ENCODE measurements around the gene FAF1. TPM values are rescaled to one million over a fixed set of nuclear protein-coding genes. Genes with fewer than 3 reads are reported as not detected.

The FAF1 gene
- total RNA-seq, 1 donor from 2014 or later = 67.5 TPM

DNA sequence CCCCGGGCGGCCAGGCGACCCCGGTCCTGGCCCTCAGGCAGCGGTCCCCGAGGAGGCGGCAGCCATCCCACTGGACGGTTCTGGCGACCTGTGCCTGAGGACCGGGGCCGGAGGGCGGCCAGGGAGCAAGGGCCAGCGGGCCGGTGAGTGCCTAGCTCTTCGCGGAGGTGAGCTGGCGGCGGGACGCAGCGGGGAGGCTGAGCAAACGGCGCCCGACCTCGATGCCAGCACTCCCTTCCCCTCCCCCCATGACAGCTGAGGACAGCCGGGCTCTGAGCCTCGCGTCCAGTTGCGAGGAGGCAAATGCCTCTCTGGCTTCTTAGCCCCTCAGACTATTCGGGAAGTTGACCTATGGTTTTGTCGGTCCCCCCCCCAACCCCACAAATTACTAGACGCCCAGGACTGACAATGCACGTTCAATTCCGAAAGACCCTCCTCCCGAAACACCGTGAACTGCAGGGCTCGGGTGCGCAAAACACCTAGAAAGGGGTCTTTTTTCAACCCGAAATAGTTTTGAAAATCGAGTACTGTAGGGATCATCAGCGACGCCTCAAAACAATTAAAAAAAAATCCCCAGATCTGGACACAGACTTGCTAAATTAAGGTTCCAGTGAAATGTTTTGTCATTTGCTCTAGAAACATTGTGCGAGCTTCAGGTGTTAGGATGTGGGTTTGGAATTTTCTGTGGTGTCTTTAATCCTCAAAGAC, 18.2 kb upstream of the FAF1 start:
- intact Hi-C loops (cut with micrococcal nuclease) = loop anchor here (5.0 to 10.0 kb wide), 3 partner anchors 203 to 754 kb away; no protein-coding TSS in a partner anchor

DNA sequence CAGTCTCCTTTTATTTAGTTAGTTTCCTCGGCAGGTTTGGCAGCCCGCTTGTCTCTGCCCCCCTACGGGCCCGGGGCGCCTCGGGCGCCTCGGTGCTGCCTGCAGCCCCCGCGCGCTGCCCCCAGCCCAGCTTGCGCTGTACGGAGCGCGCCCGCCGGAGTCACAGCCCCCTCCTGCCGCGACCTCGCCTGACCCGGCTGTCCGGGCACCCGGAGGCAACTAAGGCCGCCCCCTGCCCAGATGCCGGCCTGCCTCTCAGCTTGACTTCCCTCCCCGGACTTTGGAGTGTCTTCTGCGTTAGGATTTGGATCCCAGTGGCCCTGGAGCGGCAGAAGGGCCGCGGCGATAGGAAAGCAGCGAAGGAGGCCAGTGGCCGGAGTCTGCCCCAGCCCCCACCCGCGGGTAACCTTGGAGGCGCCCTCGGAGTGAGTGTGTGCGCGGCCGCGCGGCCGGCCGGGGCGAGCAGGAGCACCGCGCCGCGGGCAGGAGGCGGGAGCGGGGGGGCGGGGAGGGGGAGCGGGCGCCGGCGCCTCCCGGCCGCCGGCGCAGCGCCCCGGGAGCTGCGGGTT, 17.6 kb upstream of the FAF1 start:
- intact Hi-C loops (cut with micrococcal nuclease) = loop anchor here (1.0 to 10.0 kb wide), 5 partner anchors 9 to 755 kb away; partner anchors contain the start of gene FAF1

DNA sequence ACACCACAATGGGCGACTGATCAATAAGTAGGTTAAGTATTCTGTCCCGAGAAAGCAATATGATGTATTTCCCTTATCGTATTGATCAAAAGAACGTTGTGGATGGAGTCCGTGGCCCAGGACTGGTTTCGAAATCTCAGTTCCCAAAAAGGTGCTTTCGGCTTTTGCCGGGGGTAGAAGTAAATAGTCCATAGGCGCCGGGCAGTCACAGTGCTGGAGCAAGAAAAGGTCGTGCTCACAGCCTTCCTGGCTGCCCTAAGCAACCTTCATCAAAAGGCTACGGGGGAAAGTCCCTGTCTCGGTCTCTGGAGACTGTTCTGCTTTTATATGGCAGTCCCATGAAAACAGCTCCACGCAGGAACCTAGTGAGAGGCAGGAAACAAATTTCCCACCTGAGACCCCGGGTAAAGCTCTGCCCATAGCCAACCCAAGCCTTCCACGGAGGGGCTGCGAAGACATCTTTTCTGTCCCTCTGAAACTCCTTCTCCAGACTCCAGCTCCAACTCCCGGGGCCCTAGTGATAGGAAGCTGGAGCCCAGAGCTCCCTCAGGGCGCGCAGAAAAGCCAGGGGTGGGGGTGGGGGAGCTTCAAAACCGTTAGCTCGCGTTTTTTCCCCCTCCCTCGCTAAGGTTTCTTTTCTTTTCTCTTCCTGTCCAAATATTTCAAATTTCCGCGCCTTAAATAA, 17.0 kb upstream of the FAF1 start:
- intact Hi-C loops (cut with micrococcal nuclease) = loop anchor here (1.0 to 10.0 kb wide), 5 partner anchors 9 to 755 kb away; partner anchors contain the start of gene FAF1

DNA sequence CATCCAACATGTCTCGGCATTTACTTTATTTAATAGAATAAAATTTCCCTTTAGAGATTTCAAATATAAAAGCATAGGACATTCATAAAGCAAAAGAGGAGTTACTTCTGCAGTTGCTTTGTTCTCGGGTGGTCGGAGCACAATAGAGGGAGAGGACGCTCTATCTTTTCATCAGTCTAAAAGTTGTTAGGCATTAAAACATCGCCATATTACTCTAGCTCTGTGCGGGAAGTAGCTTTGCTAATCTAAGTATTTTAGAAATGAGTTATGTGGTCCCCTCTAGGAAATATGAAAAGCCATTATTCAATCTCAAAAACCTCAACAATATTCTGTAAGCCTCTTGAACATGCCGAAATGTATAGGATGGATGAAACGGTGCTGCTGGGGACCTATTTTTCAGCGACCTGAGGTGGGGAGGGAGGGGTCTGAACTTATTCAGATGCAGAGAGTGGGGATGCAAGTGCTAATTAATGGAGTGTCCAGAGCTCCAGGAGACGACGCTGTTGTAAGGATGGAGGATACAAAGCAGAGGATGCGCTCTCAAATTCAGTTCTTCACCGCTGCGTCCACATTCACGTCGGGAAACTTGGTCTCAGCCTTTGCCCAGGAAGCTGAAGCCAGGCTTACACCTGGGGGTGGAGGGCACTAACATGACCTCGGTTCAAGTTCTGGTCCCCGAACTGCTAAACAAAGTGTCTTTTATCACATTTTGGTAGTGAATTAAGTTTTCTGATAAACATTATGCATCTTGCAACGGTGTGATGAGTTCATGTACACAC, 16.2 kb upstream of the FAF1 start:
- intact Hi-C loops (cut with micrococcal nuclease) = loop anchor here (5.0 to 10.0 kb wide), 3 partner anchors 201 to 756 kb away; no protein-coding TSS in a partner anchor

DNA sequence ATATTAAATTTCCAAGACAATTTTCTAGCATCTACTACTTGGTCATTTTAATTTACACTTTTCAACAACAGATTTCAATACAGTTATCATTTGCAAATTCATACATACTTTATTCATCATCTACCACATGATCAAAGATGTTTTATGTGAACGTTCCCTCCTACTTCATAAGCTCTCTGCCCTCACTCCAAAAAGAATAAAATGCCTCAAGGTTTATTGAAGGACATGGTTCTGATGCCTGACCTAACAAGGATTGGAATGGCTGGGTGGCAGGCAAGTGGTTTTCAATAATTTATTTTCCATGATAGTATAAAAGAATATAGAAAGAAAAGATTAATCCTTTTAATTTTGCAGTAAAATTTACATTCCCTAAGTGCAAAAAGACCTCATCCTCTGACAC, 15.4 kb upstream of the FAF1 start:
- intact Hi-C loops (cut with micrococcal nuclease) = loop anchor here (5.0 to 10.0 kb wide), 3 partner anchors 201 to 757 kb away; no protein-coding TSS in a partner anchor

DNA sequence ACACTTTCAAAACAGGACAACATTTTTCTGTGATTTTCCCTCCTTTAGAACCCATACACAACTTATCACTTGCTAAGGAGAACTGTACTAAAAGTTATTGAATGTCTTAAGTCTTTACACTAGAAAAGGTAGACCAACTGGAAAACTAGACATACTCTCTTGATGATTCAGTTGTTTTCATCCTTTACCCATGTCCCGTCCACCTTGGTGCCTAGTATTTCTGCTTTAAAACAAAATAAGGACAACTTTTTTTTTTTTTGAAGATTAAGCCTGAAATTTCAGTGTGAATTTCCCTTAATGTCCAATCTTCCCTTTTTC, 14.5 kb upstream of the FAF1 start:
- intact Hi-C loops (cut with micrococcal nuclease) = loop anchor here (10.0 kb wide), 2 partner anchors 200 to 460 kb away; no protein-coding TSS in a partner anchor

DNA sequence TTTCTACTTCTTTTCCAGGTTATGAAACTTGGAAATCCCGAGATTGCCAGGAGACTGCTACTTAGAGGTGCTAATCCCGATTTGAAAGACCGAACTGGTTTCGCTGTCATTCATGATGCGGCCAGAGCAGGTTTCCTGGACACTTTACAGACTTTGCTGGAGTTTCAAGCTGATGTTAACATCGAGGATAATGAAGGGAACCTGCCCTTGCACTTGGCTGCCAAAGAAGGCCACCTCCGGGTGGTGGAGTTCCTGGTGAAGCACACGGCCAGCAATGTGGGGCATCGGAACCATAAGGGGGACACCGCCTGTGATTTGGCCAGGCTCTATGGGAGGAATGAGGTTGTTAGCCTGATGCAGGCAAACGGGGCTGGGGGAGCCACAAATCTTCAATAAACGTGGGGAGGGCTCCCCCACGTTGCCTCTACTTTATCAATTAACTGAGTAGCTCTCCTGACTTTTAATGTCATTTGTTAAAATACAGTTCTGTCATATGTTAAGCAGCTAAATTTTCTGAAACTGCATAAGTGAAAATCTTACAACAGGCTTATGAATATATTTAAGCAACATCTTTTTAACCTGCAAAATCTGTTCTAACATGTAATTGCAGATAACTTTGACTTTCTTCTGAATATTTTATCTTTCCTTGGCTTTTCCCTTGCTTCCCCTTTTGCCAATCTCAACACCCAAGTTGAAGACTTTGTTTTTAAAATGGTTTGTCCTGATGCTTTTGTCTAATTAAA, 14.0 kb upstream of the FAF1 start:
- intact Hi-C loops (cut with micrococcal nuclease) = loop anchor here (10.0 kb wide), 2 partner anchors 199 to 461 kb away; no protein-coding TSS in a partner anchor

DNA sequence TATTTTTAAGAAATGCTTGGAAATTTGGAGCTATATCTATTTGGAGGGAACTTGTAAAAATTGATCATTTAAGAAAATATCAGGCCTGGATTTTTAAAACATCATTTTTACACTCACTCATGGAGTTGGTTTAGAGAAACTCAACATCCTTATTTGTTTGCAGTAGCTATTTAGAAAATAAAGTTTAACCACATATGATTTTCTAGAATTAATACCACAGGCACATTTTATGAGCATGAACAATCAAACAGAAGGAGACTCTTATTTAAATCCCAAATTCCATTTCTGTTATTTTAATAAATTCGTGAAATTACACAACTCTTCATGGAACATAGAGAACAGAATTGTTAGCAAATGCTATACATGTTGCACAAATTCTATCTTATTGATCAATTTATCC, 13.2 kb upstream of the FAF1 start:
- intact Hi-C loops (cut with micrococcal nuclease) = loop anchor here (10.0 kb wide), 2 partner anchors 198 to 462 kb away; no protein-coding TSS in a partner anchor

DNA sequence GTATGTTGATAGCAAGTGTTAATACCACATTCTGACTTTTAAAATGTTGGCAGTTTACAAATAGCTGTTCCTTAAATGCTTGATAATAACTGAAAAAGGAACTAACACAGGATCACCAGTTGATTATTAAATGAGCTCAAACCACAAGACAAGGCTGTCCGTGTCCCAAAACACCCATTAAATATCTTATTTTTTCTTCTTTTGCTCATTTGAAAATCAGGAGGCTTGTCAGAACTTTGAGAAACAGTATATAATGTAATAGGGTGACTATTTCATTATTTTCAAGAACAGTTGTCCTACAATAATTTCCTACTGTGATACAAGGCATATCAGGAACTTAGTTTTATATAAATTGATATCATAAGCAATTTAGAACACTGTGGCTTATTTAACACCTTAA, 12.7 kb upstream of the FAF1 start:
- intact Hi-C loops (cut with micrococcal nuclease) = loop anchor here (10.0 kb wide), 2 partner anchors 198 to 462 kb away; no protein-coding TSS in a partner anchor

DNA sequence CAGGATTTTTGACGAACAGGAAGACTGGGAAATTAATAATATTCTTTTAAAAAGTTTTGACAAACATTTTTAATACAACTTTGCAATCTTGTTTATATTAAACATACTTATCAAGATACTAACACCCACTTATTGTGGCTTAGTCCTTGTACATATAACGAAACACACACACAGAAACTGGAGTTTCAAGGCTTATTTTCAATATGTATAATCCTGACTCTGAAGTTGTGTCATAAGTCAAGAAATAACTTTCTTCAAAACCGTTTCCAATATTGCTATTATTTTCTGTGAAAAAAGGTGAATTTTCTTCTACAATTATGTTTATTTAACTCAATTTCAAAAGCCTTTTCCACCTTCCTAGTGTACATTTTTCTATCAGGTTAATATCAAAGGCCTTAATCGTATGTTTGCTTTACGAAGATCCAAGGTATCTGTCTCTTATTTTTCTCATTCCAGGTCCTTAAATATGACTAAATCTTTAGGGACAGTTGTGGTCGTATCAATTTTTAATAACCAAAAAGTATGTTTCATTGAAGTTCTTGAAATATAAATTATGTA, 11.8 kb upstream of the FAF1 start:
- intact Hi-C loops (cut with micrococcal nuclease) = loop anchor here (10.0 kb wide), 2 partner anchors 197 to 463 kb away; no protein-coding TSS in a partner anchor

DNA sequence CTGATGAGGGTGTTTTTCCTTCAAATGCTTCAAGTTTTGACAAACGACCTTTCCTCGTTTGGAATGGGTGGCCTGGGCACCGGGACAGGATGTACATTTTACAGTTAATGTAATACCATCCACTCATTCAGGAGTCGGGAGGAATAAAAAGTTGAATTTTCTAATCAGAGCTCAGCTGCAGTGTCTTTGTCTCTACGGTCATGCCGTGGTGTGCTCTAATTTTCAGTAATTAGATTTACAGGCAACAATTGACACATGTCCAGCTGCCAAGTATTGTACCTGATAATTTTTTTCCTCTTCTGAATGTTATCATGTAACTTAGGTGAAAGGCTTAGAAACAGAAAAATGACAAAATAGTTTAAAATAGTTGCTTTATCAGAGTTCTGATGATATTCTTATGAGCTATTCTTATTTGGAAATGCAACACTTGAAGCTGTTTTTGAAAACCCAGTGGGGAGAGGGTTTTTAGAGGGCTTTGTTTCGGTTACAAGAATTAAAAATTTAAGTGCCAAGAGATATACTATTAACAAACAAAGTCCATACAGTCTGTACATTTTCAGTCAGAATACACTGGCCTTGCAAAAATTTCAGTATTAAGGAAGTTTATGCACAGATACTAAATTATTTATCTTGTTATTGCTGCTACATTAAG, 11.0 kb upstream of the FAF1 start:
- intact Hi-C loops (cut with micrococcal nuclease) = loop anchor here (10.0 kb wide), 2 partner anchors 196 to 464 kb away; no protein-coding TSS in a partner anchor

DNA sequence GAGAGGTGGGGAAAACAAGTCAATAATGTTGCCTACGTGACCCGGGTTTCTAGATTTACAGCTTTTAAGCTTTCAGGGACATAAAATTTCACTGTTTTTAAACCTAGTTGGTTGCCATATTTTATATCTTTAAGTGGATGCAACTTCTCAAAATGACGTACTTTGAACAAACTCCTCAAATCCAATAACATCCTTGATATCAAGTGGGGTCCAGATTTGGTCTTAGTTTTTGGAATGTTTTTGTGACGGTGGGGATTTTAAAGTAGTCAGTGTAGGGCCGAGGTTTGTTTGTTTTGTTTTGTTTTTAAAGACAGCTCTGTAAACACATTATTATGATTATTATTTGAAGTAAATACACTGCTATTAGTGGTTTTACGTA, 10.4 kb upstream of the FAF1 start:
- intact Hi-C loops (cut with micrococcal nuclease) = loop anchor here (10.0 kb wide), 2 partner anchors 196 to 464 kb away; no protein-coding TSS in a partner anchor

DNA sequence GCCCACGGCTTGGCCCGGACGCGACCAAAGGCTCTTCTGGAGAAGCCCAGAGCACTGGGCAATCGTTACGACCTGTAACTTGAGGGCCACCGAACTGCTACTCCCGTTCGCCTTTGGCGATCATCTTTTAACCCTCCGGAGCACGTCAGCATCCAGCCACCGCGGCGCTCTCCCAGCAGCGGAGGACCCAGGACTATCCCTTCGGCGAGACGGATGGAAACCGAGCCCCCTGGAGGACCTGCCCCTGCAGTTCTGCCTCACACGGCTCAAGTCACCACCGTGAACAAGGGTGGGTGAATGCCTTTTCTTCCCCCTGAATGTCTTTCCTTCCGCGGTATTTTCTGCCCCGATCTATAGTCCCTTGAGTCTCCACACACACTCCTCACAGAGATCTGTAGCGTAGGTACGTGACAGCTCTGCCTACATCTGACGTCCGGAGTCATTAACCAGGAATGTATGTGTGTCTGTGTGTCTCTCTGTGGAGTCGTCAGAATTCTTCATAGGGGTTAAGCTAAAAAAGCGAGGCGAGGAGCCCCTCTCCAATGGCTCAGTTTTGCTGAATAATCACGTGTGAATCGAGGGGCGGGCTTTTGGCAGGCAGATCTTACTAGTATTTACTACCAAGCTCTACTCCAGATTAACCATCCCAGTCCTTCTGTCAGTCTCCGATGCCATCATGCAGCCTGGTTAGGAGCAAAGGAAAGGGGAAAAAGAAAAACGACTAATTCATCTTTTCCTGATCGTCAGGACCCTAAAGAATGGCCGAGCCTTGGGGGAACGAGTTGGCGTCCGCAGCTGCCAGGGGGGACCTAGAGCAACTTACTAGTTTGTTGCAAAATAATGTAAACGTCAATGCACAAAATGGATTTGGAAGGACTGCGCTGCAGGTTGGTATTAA, 9.8 kb upstream of the FAF1 start, which contains the start of gene CDKN2C:
TSS of gene CDKN2C (plus strand) at position 635 of the 898 bp plus-strand sequence. CDS start at position 759, 124 bp downstream.
- intact Hi-C loops (cut with micrococcal nuclease) = loop anchor here (2.0 to 10.0 kb wide), 8 partner anchors 97 to 1665 kb away; partner anchors contain the start of genes NRDC, RNF11, SHISAL2A and TXNDC12

DNA sequence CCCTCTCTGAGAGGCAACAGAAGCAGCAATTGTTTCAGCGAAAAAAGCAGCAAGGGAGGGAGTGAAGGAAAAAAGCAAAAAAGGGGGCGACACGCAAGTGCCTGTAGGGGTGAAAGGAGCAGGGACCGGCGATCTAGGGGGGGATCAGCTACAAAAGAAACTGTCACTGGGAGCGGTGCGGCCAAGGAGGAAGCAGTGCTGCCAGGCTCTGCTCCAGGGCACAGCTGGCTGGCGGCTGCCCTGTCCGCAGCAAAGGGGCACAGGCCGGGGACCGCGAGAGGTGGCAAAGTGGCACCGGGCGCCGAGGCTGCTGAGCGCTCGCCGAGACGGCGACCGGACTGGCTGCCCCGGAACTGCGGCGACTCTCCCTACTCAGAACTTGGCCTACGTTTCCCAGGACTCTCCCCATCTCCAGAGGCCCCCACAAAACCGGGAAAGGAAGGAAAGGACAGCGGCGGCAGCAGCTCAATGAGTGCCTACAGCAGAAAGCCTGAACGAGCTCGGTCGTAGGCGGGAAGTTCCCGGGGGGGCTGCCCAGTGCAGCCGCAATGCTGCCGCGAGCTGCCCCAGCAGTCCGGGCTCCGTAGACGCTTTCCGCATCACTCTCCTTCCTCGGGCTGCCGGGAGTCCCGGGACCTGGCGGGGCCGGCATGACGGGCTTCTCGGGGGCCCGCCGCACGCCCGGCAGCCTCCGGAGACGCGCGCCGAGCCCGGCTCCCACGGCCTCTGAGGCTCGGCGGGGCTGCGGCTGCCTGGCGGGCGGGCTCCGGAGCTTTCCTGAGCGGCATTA, 8.9 kb upstream of the FAF1 start:
- intact Hi-C loops (cut with micrococcal nuclease) = loop anchor here (1.0 to 10.0 kb wide), 9 partner anchors 8 to 1666 kb away; partner anchors contain the start of genes FAF1, NRDC, RNF11 and SHISAL2A

DNA sequence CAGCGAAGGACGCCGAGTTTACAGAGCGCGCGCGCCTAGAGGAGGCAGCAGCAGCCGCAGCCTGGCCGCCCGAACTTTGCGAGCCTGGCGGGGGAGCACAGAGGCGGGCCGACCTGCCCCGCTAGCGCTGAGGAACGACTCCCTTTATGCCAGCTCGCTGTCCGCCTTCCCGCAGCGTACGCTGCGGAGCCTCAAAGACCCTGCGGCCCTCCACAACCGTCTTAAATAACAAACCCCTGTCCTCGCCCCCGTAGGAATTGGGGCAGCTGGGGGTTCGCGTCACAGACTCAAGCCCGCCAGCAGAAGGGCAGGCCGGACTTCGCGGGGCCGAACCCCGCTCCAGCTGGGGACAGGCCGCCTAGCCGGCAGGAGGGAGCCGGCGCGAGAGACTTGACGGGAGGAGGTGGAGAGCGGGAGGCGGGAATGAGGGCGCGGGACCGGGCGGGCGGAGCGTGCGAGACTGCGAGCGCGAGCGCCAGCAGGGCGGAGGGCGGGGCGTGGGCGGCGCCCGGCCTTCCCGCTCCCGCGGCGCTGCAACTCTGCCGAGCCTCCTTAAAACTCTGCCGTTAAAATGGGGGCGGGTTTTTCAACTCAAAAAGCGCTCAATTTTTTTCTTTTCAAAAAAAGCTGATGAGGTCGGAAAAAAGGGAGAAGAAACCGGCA, 8.2 kb upstream of the FAF1 start:
- intact Hi-C loops (cut with micrococcal nuclease) = loop anchor here (1.0 to 10.0 kb wide), 9 partner anchors 8 to 1667 kb away; partner anchors contain the start of genes FAF1, NRDC, RNF11 and SHISAL2A

DNA sequence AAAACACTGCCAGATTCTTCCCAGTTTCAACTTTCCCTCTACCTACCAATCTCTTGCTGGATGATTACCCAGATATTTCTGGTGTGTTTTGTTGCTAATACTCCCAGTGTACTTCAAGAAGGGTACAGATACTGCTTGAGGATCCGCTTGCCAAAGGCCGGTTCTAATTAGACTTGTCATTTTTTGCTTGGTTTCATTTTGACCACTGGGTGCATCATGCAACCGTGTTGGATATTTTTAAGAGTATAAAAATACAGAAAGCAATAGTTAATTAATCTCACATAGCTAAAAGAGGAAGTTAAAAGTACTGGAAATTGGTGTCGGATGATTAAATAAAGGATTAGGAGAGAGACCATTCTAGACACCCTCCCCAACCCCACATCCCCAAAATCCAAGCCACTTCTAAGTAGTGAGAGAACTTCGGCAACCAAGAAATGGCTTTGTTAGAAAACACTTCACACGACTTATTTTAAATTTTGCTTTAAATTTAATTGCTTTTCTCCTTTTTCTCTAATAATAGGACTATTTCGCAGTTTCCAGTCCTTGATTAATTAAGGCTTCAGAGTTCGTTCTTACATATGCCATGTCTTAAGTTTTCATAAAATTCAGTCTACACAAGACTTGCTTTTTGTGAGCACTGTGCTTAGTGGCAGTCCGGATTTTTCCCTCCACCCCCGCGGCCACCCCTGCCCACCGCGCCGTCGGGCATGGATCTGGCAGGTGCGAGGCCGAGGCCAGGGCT, 7.5 kb upstream of the FAF1 start:
- intact Hi-C loops (cut with micrococcal nuclease) = loop anchor here (1.0 to 10.0 kb wide), 9 partner anchors 7 to 1667 kb away; partner anchors contain the start of genes FAF1, NRDC, RNF11 and SHISAL2A
